WTC11 (cell line): ENCODE data around the gene TRIM60. TPM values are rescaled to one million over a fixed set of nuclear protein-coding genes. Genes with fewer than 3 reads are reported as not detected.
A peak's percentile ranks its signal among the peaks of the same experiment; 100 is the strongest.

Experiments
- ATAC-seq: fragments of 200-7000 bp; cut with Tn5 transposase; 2 replicates; pipeline ENCODE4 v1.10.0; 2021; ENCODE audit warnings: mild to moderate bottlenecking, moderate library complexity
- CTCF ChIA-PET: fragments of 300-600 bp; sonication (Branson Sonifier 250); formaldehyde crosslinking; loops from one replicate; lab custom pipeline; 2021; ENCODE audit warnings: antibody characterized with exemption; lab: Charles Lee
- POLR2A ChIA-PET: fragments of 350-600 bp; sonication (Branson Sonifier 250); formaldehyde crosslinking; loops from one replicate; lab custom pipeline; 2021; ENCODE audit warnings: antibody characterized with exemption; lab: Charles Lee
- DNase-seq: peaks from one replicate; pipeline ENCODE4 v3.0.0; 2021; ENCODE audit warnings: low spot score
- H3K27ac Mint-ChIP-seq: 2 replicates; pipeline ENCODE4 v1.8.0; 2021; ENCODE audit warnings: mixed read lengths
- H3K27me3 Mint-ChIP-seq: 2 replicates; pipeline ENCODE4 v1.8.0; 2021; ENCODE audit warnings: low read depth, mild to moderate bottlenecking, moderate library complexity, mixed read lengths
- H3K36me3 Mint-ChIP-seq: 2 replicates; pipeline ENCODE4 v1.8.0; 2021; ENCODE audit warnings: mixed read lengths
- H3K4me1 Mint-ChIP-seq: 2 replicates; pipeline ENCODE4 v1.8.0; 2022; ENCODE audit warnings: mixed read lengths
- H3K4me3 Mint-ChIP-seq: 2 replicates; pipeline ENCODE4 v1.8.0; 2021; ENCODE audit warnings: mild to moderate bottlenecking, moderate library complexity, mixed read lengths
- H3K9me3 Mint-ChIP-seq: 2 replicates; pipeline ENCODE4 v1.8.0; 2021; ENCODE audit warnings: mixed read lengths
- CBFB ChIP-seq: sonication (generic); formaldehyde crosslinking; IDR thresholded peaks from 2 replicates; pipeline ENCODE4 v1.8.1; 2022; ENCODE audit warnings: mild to moderate bottlenecking, low read depth, missing genetic modification reagents
- CREB1 ChIP-seq: sonication (generic); formaldehyde crosslinking; IDR thresholded peaks from 2 replicates; pipeline ENCODE4 v1.8.0; 2023; ENCODE audit warnings: mild to moderate bottlenecking, missing genetic modification reagents
- ELF4 ChIP-seq: sonication (generic); formaldehyde crosslinking; IDR thresholded peaks from 2 replicates; pipeline ENCODE4 v1.8.1; 2022; ENCODE audit warnings: low read depth, mild to moderate bottlenecking, moderate library complexity, missing genetic modification reagents
- ESRRA ChIP-seq: sonication (generic); formaldehyde crosslinking; IDR thresholded peaks from 2 replicates; pipeline ENCODE4 v1.8.1; 2022; ENCODE audit warnings: mild to moderate bottlenecking, missing genetic modification reagents, borderline replicate concordance
- GRHL2 ChIP-seq: fragments of 250-450 bp; sonication (Bioruptor Pico); IDR thresholded peaks from 2 replicates; pipeline ENCODE4 v1.8.0; 2022; ENCODE audit warnings: mild to moderate bottlenecking, moderate library complexity; ENCODE audit not compliant: insufficient replicate concordance, severe bottlenecking
- IRF2 ChIP-seq: sonication (generic); formaldehyde crosslinking; IDR thresholded peaks from 2 replicates; pipeline ENCODE4 v1.8.0; 2022; ENCODE audit warnings: low read depth, missing genetic modification reagents, borderline replicate concordance
- KAT7 ChIP-seq: sonication (generic); formaldehyde crosslinking; IDR thresholded peaks from 2 replicates; pipeline ENCODE4 v1.8.1; 2023; ENCODE audit warnings: missing genetic modification reagents, mild to moderate bottlenecking, borderline replicate concordance
- NFE2L1 ChIP-seq: sonication (generic); formaldehyde crosslinking; IDR thresholded peaks from 2 replicates; pipeline ENCODE4 v1.8.1; 2023; ENCODE audit warnings: missing genetic modification reagents
- NR1H2 ChIP-seq: sonication (generic); formaldehyde crosslinking; IDR thresholded peaks from 2 replicates; pipeline ENCODE4 v1.9.0; 2021; ENCODE audit warnings: mild to moderate bottlenecking, moderate library complexity, missing genetic modification reagents
- RORB ChIP-seq: fragments of 250-450 bp; sonication (Bioruptor Pico); IDR thresholded peaks from 2 replicates; pipeline ENCODE4 v1.9.0; 2021; ENCODE audit warnings: mild to moderate bottlenecking
- SMAD3 ChIP-seq: sonication (generic); formaldehyde crosslinking; IDR thresholded peaks from 2 replicates; pipeline ENCODE4 v1.8.0; 2022; ENCODE audit warnings: missing genetic modification reagents, mild to moderate bottlenecking, borderline replicate concordance
- ZBTB21 ChIP-seq: sonication (generic); formaldehyde crosslinking; IDR thresholded peaks from 2 replicates; pipeline ENCODE4 v1.8.1; 2023; ENCODE audit warnings: mild to moderate bottlenecking, missing genetic modification reagents, borderline replicate concordance
- ZNF219 ChIP-seq: sonication (generic); formaldehyde crosslinking; IDR thresholded peaks from 2 replicates; pipeline ENCODE4 v1.8.0; 2023; ENCODE audit warnings: missing genetic modification reagents, mild to moderate bottlenecking, borderline replicate concordance
- ZNF232 ChIP-seq: sonication (generic); formaldehyde crosslinking; IDR thresholded peaks from 2 replicates; pipeline ENCODE4 v1.8.0; 2022; ENCODE audit warnings: mild to moderate bottlenecking, missing genetic modification reagents
- ZNF263 ChIP-seq: sonication (generic); formaldehyde crosslinking; IDR thresholded peaks from 2 replicates; pipeline ENCODE4 v1.8.1; 2022; ENCODE audit warnings: low read depth, mild to moderate bottlenecking, moderate library complexity, missing genetic modification reagents
- ZNF512 ChIP-seq: sonication (generic); formaldehyde crosslinking; IDR thresholded peaks from 2 replicates; pipeline ENCODE4 v1.8.1; 2022; ENCODE audit warnings: missing genetic modification reagents, borderline replicate concordance
- total RNA-seq: library from RNA; stranded (reverse); gene quantifications from 3 replicates; pipeline ENCODE4 v1.2.3, GENCODE V29; 2021
- TF ChIP-seq, protein P1 (sequence below): sonication (generic); formaldehyde crosslinking; IDR thresholded peaks from 2 replicates; pipeline ENCODE4 v1.8.0; 2022; ENCODE audit warnings: mild to moderate bottlenecking, missing genetic modification reagents
- TF ChIP-seq, protein P2 (sequence below): fragments of 250-450 bp; sonication (Bioruptor Pico); IDR thresholded peaks from 2 replicates; pipeline ENCODE4 v1.8.0; 2021; ENCODE audit warnings: mild to moderate bottlenecking
- TF ChIP-seq, protein P3 (sequence below): fragments of 250-450 bp; sonication (Bioruptor Pico); IDR thresholded peaks from 2 replicates; pipeline ENCODE4 v1.9.0; 2021; ENCODE audit warnings: mild to moderate bottlenecking
- TF ChIP-seq, protein P4 (sequence below): sonication (generic); formaldehyde crosslinking; IDR thresholded peaks from 2 replicates; pipeline ENCODE4 v1.8.1; 2023; ENCODE audit warnings: mild to moderate bottlenecking, moderate library complexity, missing genetic modification reagents
- TF ChIP-seq, protein P5 (sequence below): sonication (generic); formaldehyde crosslinking; IDR thresholded peaks from 2 replicates; pipeline ENCODE4 v1.8.0; 2022; ENCODE audit warnings: mild to moderate bottlenecking, missing genetic modification reagents

Gene TRIM60
- total RNA-seq, 1 experiment from 2014 or later = not detected

DNA sequence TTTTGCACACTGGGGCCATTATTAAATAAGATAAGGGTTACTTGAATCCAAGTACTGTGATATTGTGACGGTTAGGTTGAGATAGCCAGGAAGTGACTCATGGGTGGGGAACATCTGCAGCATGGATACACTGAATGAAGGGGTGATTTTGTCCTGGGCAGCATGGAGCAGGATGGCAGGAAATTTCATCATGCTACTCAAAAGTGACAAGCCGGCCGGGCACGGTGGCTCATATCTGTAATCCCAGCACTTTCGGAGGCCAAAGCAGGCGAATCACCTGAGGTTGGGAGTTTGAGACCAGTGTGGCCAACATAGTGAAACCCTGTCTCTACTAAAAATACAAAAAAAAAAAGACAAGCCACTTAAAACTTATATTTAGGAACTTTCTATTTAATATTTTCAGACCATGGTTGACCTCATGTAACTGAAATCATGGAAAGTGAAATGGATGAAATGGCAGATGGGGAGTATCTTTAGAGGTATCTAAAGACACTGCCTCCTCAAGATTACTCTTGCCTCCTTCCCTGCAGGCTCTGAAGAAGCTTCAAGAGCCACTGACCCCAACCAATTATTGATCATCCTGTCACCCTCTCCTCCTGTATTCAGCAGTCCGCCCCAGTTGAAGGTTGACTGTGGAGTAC, 3.9 kb upstream of the TRIM60 start (continued):
- TF ChIP-seq ZNF512 (CRISPR knock-in tag) (no peak), ELF4 (no peak), CREB1 (CRISPR knock-in tag) (no peak)
- TF ChIP-seq, all 79 proteins: peak for 0

DNA sequence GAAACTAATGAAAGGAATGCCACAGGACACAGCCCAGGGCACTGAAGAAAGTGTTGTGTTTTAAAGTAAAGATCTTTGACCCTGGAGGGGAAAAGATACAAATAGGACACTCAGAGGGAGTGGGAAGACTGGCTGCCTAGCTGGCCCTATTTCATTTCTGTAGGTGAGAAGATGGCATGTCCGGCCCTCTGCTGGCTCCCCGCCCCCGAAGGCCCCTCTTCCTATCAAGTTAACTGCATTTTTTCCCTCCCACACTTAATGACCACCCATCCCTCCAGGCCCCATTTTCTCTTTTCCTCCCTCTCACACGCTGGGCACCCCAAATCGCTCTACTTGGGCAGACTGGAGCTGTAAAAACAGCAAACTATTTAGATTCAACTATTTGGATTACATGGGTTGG, 16.4 kb downstream of the TRIM60 start:
- no peak overlapping the region for H3K4me3 Mint-ChIP-seq
- H3K36me3 Mint-ChIP-seq = no peaks in the 10 kb centered on the region
- ATAC-seq = peak; percentile 62
- H3K27ac Mint-ChIP-seq = peak overlapping the region; percentile 7; the same call in 1 of the 2 replicates
- TF ChIP-seq ESRRA (CRISPR knock-in tag) (no peak), CBFB (no peak), ZNF263 (CRISPR knock-in tag) (no peak), KAT7 (CRISPR knock-in tag) (no peak), SMAD3 (no peak), IRF2 (CRISPR knock-in tag) (no peak), ZBTB21 (CRISPR knock-in tag) (no peak), NR1H2 (no peak), ZNF219 (CRISPR knock-in tag) (no peak)
- TF ChIP-seq, protein P1, sequence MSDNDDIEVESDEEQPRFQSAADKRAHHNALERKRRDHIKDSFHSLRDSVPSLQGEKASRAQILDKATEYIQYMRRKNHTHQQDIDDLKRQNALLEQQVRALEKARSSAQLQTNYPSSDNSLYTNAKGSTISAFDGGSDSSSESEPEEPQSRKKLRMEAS (CRISPR knock-in tag) = no peak
- TF ChIP-seq, all 79 proteins: peak for 0
- peaks cover 9% of the 10 kb centered on the region for H3K4me1 Mint-ChIP-seq
- POLR2A ChIA-PET = no interaction called here
- no peaks in the 10 kb centered on the region for H3K27me3 Mint-ChIP-seq
- DNase-seq = no peak
- CTCF ChIA-PET = interaction anchor here (0.9 to 1.1 kb wide), 2 partner anchors 49 to 110 kb away, joined by 3 read pairs; no protein-coding TSS in a partner anchor
- no peaks in the 10 kb centered on the region for H3K9me3 Mint-ChIP-seq

GRCh38 chr4:165052627-165053026, 20.8 kb downstream of the TRIM60 start:
- no peak overlapping the region for H3K27ac Mint-ChIP-seq
- CTCF ChIA-PET = no interaction called here

More at GRCh38 chr4:165052627-165053026, 20.8 kb downstream of the TRIM60 start:
- H3K27me3 Mint-ChIP-seq = no peaks in the 10 kb centered on the region
- DNase-seq (no peak), ATAC-seq (no peak)
- no peak overlapping the region for H3K4me3 Mint-ChIP-seq
- H3K9me3 Mint-ChIP-seq = no peaks in the 10 kb centered on the region
- POLR2A ChIA-PET = no interaction called here
- H3K4me1 Mint-ChIP-seq = peaks cover 13% of the 10 kb centered on the region
- H3K36me3 Mint-ChIP-seq = no peaks in the 10 kb centered on the region
- TF ChIP-seq, protein P2, sequence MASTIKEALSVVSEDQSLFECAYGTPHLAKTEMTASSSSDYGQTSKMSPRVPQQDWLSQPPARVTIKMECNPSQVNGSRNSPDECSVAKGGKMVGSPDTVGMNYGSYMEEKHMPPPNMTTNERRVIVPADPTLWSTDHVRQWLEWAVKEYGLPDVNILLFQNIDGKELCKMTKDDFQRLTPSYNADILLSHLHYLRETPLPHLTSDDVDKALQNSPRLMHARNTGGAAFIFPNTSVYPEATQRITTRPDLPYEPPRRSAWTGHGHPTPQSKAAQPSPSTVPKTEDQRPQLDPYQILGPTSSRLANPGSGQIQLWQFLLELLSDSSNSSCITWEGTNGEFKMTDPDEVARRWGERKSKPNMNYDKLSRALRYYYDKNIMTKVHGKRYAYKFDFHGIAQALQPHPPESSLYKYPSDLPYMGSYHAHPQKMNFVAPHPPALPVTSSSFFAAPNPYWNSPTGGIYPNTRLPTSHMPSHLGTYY (CRISPR knock-in tag) = no peak
- no peak for TF ChIP-seq ZNF219 (CRISPR knock-in tag)
- TF ChIP-seq, protein P3, sequence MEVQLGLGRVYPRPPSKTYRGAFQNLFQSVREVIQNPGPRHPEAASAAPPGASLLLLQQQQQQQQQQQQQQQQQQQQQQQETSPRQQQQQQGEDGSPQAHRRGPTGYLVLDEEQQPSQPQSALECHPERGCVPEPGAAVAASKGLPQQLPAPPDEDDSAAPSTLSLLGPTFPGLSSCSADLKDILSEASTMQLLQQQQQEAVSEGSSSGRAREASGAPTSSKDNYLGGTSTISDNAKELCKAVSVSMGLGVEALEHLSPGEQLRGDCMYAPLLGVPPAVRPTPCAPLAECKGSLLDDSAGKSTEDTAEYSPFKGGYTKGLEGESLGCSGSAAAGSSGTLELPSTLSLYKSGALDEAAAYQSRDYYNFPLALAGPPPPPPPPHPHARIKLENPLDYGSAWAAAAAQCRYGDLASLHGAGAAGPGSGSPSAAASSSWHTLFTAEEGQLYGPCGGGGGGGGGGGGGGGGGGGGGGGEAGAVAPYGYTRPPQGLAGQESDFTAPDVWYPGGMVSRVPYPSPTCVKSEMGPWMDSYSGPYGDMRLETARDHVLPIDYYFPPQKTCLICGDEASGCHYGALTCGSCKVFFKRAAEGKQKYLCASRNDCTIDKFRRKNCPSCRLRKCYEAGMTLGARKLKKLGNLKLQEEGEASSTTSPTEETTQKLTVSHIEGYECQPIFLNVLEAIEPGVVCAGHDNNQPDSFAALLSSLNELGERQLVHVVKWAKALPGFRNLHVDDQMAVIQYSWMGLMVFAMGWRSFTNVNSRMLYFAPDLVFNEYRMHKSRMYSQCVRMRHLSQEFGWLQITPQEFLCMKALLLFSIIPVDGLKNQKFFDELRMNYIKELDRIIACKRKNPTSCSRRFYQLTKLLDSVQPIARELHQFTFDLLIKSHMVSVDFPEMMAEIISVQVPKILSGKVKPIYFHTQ (CRISPR knock-in tag) = no peak
- TF ChIP-seq, protein P4, sequence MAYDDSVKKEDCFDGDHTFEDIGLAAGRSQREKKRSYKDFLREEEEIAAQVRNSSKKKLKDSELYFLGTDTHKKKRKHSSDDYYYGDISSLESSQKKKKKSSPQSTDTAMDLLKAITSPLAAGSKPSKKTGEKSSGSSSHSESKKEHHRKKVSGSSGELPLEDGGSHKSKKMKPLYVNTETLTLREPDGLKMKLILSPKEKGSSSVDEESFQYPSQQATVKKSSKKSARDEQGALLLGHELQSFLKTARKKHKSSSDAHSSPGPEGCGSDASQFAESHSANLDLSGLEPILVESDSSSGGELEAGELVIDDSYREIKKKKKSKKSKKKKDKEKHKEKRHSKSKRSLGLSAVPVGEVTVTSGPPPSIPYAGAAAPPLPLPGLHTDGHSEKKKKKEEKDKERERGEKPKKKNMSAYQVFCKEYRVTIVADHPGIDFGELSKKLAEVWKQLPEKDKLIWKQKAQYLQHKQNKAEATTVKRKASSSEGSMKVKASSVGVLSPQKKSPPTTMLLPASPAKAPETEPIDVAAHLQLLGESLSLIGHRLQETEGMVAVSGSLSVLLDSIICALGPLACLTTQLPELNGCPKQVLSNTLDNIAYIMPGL = no peak
- TF ChIP-seq, protein P5, sequence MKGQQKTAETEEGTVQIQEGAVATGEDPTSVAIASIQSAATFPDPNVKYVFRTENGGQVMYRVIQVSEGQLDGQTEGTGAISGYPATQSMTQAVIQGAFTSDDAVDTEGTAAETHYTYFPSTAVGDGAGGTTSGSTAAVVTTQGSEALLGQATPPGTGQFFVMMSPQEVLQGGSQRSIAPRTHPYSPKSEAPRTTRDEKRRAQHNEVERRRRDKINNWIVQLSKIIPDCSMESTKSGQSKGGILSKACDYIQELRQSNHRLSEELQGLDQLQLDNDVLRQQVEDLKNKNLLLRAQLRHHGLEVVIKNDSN (CRISPR knock-in tag) = no peak
- TF ChIP-seq RORB = no peak
- TF ChIP-seq GRHL2 (CRISPR knock-in tag) = no peak
- no peak for TF ChIP-seq NFE2L1 (CRISPR knock-in tag)
- TF ChIP-seq ZNF232 = no peak
